GM19238 (cell line): Measurements from ENCODE around the gene RPGRIP1.
"Not testable (repeated sequence)": the region's sequence is repeated elsewhere in the genome, so short reads cannot be mapped to it uniquely, and the experiment has no call there.

Experiments used
- DNase-seq: peaks from one replicate; pipeline ENCODE4 v3.0.0; 2011; ENCODE audit warnings: low spot score; ENCODE audit not compliant: insufficient read length

RPGRIP1 gene

DNA sequence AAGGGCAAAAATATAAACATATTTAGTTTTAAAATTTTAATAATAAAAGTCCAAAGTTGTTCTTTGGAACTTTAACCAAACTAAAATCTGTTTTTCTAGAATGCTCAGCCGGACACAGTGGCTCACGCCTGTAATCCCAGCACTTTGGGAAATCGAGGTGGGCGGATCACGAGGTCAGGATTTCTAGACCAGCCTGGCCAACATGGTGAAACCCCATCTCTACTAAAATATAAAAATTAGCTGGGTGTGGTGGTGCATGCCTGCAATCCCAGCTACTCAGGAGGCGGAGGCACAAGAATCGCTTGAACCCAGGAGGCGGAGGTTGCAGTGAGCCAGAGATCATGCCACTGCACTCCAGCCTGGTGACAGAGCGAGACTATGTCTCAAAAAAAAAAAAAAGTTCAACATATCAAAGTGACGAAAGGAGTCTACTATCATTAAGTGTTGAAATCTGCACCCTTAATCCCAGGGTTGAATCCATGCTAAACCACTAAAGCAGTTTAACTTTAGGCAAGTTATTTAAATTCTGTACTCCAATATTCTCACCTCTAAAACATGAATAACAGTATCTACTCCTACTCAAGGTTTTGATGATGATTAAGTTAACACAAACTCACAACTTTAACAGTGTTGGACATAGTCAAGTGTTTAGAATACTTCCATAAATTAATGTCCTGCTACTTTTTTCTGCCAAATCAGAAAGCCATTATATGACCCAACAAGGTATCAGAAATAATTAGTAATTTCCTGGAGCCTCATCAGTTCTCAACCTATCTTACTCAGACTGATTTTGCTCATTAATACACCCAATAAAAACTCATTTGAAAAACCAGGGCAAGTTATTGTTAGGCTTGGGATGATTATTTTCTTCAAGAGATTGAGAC lies 21.6 kb upstream of the RPGRIP1 start:
- DNase-seq: no peak

DNA sequence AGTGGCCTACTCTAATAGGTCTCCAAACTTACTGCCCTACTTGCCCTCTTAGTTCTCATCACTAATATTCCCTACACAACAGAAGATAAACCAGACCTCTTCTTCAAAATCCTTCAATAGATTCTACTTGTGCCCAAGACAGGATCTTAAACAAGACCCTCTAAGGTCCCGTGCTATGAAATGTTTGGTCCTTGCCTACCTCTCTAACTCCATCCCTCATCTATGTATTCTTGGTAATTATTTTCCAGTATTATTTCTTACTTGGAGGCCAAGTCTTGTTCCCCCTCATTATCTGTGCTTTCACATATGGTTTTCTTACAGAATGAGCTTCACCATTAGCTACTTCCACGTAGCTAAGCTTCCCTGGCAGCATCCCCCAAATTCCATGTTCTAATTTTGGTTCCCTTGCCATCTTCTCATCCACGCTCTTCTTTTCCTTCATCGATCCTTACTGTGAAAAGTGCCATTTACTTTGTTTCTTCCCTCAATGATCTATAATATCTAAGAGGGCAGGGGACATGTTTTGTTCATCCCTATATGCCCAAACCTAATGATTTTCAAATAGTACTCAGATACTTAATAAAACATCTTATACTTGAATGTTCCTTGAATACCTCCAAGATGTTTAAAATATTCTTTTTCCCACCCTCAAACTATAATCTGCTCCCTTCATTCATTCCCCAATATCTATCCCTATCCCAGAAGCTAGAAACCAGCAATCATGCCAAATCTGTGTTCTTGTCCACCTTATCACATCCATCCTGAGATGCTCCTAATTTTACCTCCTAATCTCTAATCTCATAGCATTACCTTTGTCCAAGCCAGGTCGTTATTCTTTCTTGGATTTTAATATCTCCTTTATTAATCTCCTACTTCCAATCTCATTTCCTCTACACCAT lies 20.7 kb upstream of the RPGRIP1 start:
- no peak for DNase-seq

DNA sequence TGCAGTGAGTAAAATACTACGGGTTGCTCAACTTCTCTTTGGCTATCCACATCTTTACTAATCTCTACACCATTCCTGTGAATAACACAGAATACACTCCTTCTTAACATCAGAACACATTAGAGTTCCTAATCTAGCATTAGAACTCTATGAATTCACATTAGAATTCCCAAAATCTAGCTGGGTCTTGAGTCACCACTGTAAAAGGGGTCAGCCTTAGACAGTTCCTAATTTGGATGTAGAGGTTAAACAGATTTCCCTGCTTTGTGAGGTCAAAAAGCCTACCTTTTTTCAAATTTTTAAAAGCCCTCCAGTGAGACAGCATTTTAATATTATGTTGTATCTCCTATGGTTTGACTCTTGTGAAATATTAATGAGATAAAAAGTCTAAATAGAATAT lies 18.1 kb upstream of the RPGRIP1 start:
- DNase-seq: no peak

DNA sequence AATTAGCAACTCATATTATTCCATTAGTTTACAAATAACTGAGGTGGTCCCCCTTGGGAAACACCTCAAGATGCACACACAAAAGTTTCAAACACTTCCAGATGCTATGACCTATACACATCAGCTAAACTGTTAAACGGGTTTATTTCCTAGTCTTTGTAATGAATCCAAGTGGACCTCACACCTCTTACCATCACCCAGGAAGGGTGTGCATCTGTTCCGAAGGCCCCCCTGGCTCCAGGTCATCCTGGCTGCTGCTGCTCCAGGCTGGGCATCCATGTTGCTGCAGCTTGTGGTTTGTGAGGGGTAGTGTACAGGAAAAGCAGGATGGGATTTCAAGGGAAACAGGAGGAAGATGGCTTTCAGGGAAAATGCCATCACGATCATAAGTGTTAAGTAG lies 17.5 kb upstream of the RPGRIP1 start:
- no peak for DNase-seq

DNA sequence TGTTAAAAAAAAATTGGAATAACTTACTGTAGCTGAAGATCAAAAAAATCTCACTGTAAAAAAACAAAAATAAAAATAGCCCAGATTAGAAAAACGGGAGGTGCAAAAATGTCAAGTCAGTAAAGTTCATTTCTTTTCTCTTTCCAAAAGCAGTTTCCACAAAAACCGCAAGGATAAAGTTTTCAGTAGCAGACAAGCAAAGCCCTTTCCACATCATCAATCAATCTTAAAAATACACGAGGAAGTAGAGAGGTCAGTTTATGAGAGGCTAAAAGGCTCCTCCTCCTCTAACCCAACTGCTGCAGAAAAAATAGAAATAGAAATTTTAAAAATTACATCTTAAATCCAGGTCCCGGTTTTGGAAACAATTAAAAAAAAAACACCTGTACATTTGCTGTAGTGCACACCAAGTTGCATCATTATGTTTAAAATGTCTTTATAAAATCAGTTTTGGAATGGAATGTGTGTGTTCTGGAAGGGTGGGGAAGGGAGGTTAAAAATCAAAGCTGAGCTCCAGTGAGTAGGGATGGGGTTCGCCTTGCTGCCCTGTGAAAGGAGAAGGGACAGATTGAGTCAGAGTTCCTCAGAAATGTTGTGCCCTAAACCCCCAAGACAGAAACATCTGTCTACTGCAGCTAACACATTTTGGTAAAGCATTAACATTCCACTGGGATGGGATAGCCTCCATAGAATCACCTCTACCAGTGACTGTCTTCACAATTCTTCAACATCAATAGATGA lies 16.4 kb upstream of the RPGRIP1 start:
- no peak for DNase-seq

DNA sequence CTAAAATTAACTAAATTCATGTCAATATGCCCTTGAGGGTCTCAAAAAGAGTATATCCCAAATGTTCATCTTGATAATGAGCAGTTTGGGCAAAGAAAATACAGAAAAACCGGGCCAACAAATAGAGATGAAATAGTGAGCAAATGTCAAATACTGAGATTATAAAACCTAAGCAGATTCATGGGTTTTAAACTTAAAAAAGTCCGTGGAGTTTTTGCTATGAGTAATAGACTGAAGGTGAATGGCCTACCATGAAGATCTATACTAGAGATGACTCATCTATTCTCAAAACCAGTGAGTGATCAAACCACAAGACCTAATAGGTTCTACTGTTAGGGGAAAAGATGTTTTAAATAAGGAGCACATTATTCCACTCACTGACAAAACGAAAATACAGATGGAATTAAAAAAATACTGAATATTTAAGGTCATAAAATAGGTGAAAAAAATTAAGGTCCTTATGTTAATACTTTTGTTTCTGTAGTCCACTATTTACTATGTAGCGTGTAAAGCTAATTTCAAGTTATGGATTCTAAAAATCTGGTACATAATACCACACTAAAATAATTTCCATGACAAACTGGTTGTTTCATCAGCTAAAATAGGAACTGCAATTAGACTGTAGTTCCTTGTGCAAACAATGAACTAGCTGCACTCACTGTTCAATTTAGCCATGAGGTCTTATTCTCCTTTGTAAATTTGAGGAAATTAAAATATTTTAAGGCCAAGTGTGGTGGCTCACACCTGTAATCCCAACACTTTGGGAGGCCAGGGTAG lies 15.7 kb upstream of the RPGRIP1 start:
- DNase-seq: no peak

DNA sequence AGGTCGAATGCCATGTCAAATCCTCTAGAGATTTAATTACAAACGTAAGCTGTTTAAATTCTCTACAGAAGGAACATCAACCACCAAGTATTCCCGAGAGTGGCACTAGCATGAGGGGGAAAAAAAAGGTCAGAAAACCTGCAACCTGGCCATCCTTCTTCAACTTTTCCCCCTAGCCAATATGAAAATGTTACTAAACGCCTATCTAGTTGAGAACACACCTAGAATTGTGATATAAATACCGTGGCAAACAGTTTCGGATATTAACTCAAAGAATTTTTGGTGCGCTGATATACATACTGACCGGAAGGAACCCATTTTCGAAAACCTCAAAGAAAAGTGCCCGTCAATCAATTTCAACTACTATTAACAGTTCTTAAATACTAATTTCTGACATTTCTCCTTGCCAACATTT lies 12.4 kb upstream of the RPGRIP1 start:
- no peak for DNase-seq

DNA sequence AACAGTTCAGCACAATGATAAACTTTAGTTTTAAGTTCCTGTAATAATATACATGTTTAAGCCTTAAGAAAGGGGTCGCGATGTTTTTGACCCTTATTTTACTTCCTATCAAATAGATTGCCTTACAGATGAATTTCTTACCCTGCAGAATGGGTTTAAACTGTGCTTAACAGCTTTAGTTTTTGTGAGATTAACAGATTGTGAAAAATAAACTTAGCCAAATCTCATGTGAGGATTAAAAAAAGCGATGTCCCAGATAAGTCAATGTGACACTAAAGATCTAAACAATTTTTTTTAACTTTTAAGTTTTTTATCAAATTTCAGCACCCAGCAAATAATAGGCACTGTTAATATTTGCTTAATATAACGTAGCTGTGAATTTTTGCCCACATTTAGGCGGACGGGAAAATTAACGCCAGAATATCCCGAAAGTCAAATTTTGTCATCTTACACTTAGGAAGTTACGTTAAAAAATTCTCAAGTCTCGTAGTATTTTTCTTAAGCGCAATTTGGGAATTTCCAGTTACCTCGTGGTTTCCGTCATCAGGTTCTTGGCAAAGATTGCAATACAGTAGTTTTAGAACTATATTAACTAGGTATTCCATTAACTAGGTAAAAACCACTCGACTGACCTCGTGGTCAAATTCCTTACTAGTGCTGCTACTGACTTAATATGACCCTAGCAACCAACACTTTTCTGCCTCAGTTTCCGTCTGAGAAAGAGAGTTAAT lies 11.8 kb upstream of the RPGRIP1 start:
- no peak for DNase-seq

DNA sequence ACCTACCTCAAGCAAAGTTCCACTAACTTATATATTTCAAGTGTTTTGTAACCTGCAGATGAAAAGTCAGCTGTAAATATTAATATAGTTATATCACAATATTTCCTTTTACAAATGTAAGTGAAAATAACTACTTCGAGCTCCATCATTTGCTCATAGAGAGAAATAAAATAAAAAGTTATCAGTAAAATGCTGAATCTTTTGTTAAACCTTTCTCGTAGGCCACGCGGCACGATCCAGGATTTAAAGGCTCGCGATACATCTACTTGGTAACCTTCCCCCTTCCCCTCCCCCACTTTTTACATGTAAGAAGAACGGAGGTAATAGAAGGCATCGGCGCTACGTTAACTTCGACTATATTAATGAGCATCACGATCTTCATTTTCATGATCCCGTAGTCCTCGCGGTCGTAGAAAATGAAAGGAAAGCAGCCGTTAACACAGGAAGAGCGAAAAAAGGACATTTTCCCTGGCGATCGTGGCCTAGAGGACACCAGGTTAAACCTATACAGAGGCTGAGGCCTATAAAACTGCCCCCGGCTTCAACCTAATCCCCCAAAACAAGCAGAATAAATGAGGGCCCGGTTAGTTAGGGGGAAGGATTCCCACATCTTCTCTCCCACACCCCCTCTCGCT lies 11.1 kb upstream of the RPGRIP1 start:
- DNase-seq: no peak

DNA sequence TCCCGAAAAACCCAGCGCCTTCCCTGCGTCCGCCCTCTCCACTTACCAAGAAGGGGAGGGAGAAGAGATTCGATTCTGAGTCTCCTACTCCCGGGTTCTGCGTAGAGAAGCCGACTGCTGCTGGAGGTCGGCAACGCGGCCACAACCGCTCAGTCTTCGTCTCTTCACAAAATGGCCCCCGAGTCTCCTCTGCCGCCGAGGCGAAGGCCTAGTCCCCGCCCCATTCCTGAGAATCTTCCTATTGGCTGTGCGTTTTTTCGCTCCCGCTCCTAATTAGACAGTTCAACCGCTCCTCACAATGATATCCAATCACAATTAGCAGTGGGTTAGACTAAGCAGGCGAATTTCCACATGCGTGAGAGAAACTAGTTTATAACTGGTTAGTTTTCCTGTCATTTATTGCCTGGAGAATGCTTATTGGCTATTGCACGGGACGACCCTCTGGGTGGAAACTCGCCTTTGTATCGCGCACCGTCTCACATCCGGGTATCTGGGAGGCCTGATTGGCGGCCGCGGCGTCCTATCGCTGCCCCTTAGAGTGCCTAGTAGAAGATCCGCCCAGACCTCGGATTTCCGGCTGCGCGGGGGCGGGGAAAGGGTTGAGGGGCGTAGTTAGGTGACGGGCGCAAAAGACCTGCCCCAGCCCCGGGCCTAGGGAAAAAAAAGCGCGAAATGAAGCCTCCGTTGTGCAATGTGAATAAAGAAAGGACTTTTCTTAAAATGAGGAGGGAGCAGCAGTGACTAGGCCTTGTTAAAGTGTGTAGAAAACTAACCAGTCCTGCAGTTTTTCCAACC lies 10.4 kb upstream of the RPGRIP1 start, which contains the start of gene HNRNPC:
Gene HNRNPC, minus strand, starts transcription at position 191 of the 795 bp plus-strand sequence. CDS start 35,249 bp downstream, outside the sequence.
- DNase-seq: peak; percentile 87

DNA sequence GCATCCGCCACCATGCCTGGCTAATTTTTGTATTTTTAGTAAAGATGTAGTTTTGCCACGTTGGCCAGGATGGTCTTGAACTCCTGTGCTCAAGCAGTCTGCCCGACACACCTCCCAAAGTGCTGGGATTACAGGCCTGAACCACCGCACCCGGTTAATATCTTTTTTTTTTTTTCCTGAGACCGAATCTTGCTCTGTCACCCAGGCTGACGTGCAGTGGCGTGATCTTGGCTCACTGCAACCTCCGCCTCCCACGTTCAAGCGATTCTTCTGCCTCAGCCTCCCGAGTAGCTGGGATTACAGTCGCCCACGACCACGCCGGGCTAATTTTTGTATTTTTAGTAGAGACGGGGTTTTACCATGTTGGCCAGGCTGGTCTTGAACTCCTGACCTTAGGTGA lies 7.2 kb upstream of the RPGRIP1 start:
- DNase-seq: not testable (repeated sequence)

DNA sequence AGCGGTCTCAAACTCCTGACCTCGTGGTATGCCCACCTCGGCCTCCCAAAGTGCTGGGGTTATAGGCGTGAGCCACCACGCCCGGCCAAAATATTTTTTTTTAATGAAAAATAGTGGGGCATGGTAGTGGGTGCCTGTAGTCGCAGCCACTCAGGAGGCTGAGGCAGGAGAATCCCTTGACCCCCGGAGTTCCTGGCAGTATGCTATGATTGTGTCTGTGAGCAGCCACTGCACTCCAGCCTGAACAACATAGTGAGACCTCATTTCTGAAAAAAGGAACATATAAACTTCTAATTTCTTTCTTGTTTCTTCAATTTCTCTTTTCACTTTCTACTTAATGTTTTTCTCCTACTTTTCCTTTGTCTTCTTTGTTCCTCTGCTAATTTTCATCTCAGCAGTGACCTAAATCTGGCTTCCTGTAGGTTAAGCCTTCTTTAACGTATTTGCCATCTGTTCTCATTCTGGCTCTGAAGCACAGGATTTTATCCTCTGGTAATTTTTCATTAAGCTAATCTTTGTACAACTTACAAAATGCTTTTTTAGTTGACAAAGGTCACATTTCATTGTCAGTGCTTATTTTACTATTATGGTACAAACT lies 4.5 kb upstream of the RPGRIP1 start:
- no peak for DNase-seq

DNA sequence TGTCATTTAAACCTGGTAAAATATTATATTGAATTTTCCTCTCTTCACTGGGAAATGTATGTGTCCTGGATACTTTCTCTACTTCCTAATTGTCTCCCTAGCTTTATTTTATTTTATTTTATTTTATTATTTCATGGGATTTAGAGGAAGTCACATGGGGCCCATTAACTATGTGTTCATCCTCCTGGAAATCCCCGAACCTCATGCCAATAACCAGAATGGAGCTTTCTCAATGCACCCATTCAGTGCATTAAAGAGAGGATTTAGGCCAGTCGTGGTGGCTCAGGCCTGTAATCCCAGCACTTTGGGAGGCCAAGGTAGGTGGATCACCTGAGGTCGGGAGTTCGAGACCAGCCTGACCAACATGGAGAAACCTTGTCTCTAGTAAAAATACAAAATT lies 1.3 kb upstream of the RPGRIP1 start:
- DNase-seq: no peak

DNA sequence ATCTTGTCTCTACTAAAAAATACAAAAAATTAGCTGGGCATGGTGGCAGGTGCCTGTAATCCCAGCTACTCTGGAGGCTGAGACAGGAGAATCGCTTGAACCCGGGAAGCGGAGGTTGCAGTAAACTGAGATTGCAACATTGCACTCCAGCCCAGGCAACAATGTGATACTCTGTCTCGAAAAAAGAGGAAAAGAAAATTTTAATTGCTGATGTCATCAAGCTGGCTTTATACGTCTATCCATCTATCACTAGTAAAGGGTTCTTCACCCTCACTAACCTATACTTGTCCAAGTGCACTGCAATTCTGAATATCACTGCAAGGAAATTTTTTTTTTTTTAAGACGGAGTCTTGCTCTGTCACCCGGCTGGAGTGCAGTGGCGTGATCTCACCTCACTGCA lies 2.0 kb downstream of the RPGRIP1 start:
- DNase-seq: not testable (repeated sequence)

DNA sequence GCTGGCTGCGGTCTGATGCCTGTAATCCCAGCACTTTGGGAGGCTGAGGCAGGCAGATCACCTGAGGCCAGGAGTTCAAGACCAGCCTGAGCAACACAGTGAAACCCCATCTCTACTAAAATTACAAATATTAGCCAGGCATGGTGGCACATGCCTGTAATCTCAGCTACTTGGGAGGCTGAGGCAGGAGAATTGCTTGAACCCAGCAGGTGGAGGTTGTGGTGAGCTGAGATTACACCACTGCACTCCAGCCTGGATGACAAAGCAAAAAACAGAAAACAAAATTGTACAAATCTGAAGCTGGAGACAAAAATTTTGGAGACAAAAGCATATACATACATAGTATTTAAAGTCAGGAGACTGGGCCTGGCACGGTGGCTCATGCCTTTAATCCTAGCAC lies 6.6 kb downstream of the RPGRIP1 start:
- DNase-seq: not testable (repeated sequence)

DNA sequence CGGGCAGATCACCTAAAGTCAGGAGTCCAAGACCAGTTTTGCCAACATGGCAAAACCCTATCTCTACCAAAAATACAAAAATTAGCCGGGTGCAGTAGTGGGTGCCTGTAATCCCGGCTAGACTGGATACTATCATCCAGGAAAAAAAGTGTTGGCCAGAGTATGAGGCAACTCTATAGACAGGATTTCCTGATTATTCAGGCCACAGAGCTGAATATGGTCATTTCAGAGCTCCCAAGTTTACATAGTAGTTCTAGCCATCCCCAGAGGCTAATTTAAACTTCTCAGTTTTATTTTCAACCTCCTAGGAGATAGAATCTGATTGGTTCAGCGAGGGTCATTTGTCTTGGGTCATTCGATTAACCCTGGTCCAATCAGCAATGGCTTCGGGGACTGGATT lies 7.3 kb downstream of the RPGRIP1 start:
- DNase-seq: no peak

DNA sequence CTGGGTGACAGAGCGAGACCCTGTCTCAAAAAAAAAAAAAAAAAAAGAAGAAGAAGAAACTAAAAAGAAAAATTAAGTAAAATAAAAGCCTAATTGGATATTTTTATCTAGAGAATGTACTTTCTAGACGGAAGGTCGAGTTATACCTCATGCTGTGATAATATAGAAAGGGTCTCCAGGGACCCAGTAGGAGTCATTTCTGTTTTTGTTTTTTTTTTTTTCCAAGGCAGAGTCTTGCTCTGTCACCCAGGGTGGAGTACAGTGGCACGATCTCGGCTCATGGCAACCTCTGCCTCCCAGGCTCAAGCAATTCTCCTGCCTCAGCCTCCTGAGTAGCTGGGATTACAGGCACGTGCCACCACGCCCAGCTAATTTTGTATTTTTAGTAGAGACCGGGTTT lies 14.1 kb downstream of the RPGRIP1 start:
- DNase-seq: not testable (repeated sequence)

DNA sequence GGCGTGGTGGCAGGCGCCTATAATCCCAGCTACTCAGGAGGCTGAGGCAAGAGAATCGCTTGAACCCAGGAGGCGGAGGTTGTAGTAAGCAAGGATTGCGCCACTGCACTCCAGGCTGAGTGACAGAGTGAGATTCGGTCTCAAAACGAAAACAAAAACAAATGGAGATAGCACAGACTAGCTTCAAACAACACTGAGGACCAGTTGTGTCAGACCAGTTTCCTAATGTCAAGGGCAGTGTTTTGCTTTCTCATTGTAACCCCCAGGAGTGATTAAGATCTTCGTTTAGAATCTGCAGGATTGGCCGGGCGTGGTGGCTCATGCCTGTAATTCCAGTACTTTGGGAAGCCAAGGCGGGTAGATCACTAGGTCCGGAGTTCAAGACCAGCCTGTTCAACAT lies 18.5 kb downstream of the RPGRIP1 start:
- no peak for DNase-seq
